HEK293T (cell line): ENCODE data around the gene PHF23.

ENCODE experiments used
- CTCF ChIA-PET: fragments of 350-600 bp; formaldehyde crosslinking; extraction: SDS; loops from one replicate; lab custom pipeline; 2021; ENCODE audit warnings: antibody characterized with exemption, inconsistent platforms; lab: Yijun Ruan, JAX
- POLR2A ChIA-PET: fragments of 350-600 bp; formaldehyde crosslinking; extraction: SDS; loops from one replicate; lab custom pipeline; 2020; ENCODE audit warnings: antibody characterized with exemption, inconsistent platforms; lab: Yijun Ruan, JAX
- DNase-seq: peaks from one replicate; pipeline ENCODE4 v3.0.0; 2012; ENCODE audit warnings: mixed read lengths; ENCODE audit errors: extremely low spot score
- ARNT ChIP-seq: fragments of 450-650 bp; IDR thresholded peaks from 2 replicates; pipeline ENCODE4 v1.6.1; 2017; ENCODE audit warnings: mild to moderate bottlenecking
- BHLHE40 ChIP-seq: fragments of 450-650 bp; IDR thresholded peaks from 2 replicates; pipeline ENCODE4 v1.6.1; 2016; ENCODE audit warnings: mild to moderate bottlenecking, moderate library complexity, borderline replicate concordance
- CTBP1 ChIP-seq: fragments of 450-650 bp; IDR thresholded peaks from 2 replicates; pipeline ENCODE4 v1.6.1; 2016; ENCODE audit warnings: borderline replicate concordance
- ELF4 ChIP-seq: fragments of 450-650 bp; IDR thresholded peaks from 2 replicates; pipeline ENCODE4 v1.6.1; 2017; ENCODE audit warnings: antibody characterized with exemption
- FOXA1 ChIP-seq: fragments of 450-650 bp; IDR thresholded peaks from 2 replicates; pipeline ENCODE4 v1.6.1; 2016; ENCODE audit warnings: mild to moderate bottlenecking
- FOXK2 ChIP-seq: fragments of 450-650 bp; IDR thresholded peaks from 2 replicates; pipeline ENCODE4 v1.6.1; 2016; ENCODE audit warnings: mild to moderate bottlenecking
- FOXM1 ChIP-seq: fragments of 450-650 bp; IDR thresholded peaks from 2 replicates; pipeline ENCODE4 v1.6.1; 2017; ENCODE audit warnings: mild to moderate bottlenecking, borderline replicate concordance
- HDGF ChIP-seq: fragments of 450-650 bp; IDR thresholded peaks from 2 replicates; pipeline ENCODE4 v1.6.1; 2017; ENCODE audit warnings: antibody characterized with exemption, borderline replicate concordance
- L3MBTL2 ChIP-seq: fragments of 450-650 bp; conservative IDR thresholded peaks from 2 replicates; pipeline ENCODE4 v1.6.1; 2016; ENCODE audit warnings: mild to moderate bottlenecking
- LEF1 ChIP-seq: fragments of 450-650 bp; IDR thresholded peaks from 2 replicates; pipeline ENCODE4 v1.6.1; 2017; ENCODE audit warnings: mild to moderate bottlenecking, borderline replicate concordance
- NFRKB ChIP-seq: fragments of 450-650 bp; IDR thresholded peaks from 2 replicates; pipeline ENCODE4 v1.6.1; 2016; ENCODE audit warnings: mild to moderate bottlenecking, moderate library complexity
- SP1 ChIP-seq: fragments of 450-650 bp; IDR thresholded peaks from 2 replicates; pipeline ENCODE4 v1.6.1; 2017
- SUZ12 ChIP-seq: fragments of 450-650 bp; IDR thresholded peaks from 2 replicates; pipeline ENCODE4 v1.6.1; 2016; ENCODE audit warnings: mild to moderate bottlenecking
- TARDBP ChIP-seq: fragments of 450-650 bp; IDR thresholded peaks from 2 replicates; pipeline ENCODE4 v1.6.1; 2016
- ZNF384 ChIP-seq: fragments of 450-650 bp; IDR thresholded peaks from 2 replicates; pipeline ENCODE4 v1.6.1; 2016
- TF ChIP-seq, protein P1 (sequence below): fragments of 450-650 bp; IDR thresholded peaks from 2 replicates; pipeline ENCODE4 v1.6.1; 2016

Gene PHF23

DNA sequence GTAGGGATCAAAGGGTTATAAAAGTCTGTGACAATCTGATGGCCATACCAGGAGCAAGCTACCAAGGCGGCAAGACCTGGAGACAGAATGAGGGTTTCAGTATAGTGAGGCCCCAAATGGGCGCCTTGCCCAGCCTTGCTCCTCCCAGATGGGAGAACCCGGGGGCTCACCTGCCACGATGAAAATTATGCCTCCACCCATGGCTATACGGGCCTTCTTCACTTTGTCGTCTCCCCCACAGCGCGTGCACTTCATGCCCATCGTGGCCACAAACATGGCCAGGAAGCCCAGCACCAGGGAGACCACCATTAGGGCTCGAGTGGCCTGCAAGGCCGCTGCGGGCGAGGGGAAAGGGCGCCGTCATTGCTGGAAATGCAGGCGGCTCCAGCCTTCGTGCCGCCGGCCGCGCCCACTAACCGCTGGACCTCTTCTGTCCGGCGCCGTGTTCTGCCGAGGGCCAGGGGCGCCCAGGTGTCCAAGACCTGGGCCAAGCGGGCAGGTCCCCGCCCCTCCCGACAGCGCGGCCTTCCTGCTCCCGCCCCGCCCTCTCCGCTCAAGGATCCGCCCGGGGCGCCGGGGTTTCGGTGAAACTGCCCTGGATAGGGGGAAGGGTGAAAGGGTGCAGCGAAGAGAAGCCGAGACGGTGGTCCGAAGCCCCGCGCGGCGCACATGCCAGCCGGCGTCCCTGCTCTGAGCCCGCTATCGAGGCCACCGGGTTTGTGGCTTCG lies 21.6 kb upstream of the PHF23 start:
- ChIA-PET CTCF (no interaction called here), POLR2A (interaction anchor here (1.2 kb wide), 1 partner anchor 40 kb away, joined by 3 read pairs; no protein-coding TSS in a partner anchor)
- DNase-seq, result no peak
- no peak for TF ChIP-seq ZNF384
- TF ChIP-seq SP1, result no peak
- TF ChIP-seq HDGF, result no peak
- TF ChIP-seq ARNT, result no peak
- no peak for TF ChIP-seq ELF4
- no peak for TF ChIP-seq FOXK2
- TF ChIP-seq, protein P1, sequence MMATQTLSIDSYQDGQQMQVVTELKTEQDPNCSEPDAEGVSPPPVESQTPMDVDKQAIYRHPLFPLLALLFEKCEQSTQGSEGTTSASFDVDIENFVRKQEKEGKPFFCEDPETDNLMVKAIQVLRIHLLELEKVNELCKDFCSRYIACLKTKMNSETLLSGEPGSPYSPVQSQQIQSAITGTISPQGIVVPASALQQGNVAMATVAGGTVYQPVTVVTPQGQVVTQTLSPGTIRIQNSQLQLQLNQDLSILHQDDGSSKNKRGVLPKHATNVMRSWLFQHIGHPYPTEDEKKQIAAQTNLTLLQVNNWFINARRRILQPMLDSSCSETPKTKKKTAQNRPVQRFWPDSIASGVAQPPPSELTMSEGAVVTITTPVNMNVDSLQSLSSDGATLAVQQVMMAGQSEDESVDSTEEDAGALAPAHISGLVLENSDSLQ, result no peak
- no peak for TF ChIP-seq L3MBTL2
- no peak for TF ChIP-seq NFRKB

DNA sequence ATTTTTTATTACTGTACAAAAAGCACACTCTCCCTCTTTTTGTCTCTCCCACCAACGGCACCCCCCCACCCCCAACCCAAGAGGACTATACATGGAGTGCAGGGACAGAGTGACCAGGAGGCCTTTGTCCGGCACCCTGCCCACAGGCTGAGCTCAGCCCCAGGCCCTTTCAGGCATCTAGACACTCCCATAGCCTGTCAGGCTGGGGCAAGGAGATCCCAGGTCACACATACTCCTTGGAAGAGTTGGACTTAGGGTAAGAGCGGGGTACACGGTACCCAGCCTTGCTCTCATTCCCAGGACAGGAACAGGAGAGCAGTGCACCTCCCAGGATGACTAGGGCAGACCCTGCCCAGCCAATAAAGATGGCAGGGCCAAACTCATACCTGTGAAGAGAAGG lies 20.9 kb upstream of the PHF23 start:
- ChIA-PET CTCF (no interaction called here), POLR2A (no interaction called here)
- DNase-seq, result no peak
- no peak for TF ChIP-seq FOXM1
- TF ChIP-seq ZNF384, result no peak
- TF ChIP-seq FOXA1, result no peak
- TF ChIP-seq BHLHE40, result no peak
- TF ChIP-seq NFRKB, result no peak
- TF ChIP-seq HDGF, result no peak
- TF ChIP-seq ARNT, result no peak
- TF ChIP-seq CTBP1, result no peak

DNA sequence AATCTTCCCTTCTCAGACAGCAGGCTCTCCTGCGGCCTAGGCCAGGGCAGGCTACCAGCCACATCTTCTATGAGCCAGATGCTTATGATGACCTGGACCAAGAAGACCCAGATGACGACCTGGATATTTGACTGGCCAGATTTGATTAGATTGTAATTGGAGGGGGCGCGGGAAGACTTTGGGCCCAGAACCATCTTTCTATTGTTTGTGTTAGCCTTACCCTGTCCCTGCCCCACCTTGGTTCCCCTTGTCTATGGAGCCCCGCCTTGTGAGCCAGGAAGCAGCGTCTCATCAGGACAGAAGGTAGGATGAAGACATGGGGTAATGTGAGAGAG lies 20.3 kb upstream of the PHF23 start:
- TF ChIP-seq FOXK2, result no peak
- TF ChIP-seq ZNF384, result no peak
- no peak for TF ChIP-seq ARNT
- no peak for TF ChIP-seq CTBP1
- no peak for TF ChIP-seq L3MBTL2
- TF ChIP-seq, protein P1, result no peak
- TF ChIP-seq TARDBP, result no peak
- no peak for TF ChIP-seq FOXM1
- no peak for TF ChIP-seq SP1
- no peak for TF ChIP-seq BHLHE40
- no peak for TF ChIP-seq FOXA1
- TF ChIP-seq NFRKB, result no peak
- no peak for TF ChIP-seq ELF4
- TF ChIP-seq HDGF, result no peak
- no peak for TF ChIP-seq LEF1
- TF ChIP-seq SUZ12, result no peak
- POLR2A ChIA-PET, result no interaction called here
- CTCF ChIA-PET, result no interaction called here
- DNase-seq, result no peak

DNA sequence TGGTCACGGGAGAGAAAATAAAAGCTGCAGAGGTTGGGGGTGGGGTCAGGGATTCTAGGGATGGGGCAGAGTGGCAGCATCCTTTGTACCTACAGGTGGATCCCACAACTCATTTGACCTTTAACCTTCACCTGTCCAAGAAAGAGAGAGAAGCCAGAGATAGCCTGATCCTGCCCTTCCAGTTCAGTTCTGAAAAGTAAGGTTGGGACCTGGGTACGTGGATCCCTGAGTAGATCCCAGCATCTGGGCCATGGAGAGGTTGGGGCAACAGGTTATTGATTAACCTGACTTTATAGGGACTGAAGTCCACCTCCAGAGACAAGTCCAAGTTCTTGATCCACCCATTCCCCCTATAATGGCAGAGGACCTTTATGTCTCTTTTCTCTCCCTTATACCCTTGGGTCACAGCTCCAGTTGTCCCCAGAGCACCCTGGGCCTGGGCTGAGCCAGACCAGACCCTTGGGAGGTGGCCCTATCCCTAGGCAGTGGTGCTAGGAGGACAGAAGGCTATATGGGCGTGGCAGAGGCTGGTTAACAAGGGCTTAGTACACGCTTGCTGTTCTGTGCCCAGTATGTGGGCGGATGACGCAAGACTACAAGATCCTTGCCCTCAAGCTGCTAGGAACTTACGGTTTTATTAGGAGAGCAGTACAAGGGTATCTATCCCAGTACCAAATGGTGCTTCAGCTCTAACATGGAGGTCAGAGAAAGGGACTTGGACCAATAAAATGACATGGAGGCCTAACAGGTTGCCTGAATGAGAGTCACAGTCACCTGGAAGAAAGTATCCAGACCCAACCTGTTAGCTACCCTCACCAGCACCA lies 19.7 kb upstream of the PHF23 start:
- CTCF ChIA-PET, result no interaction called here
- TF ChIP-seq L3MBTL2, result no peak
- no peak for TF ChIP-seq CTBP1
- TF ChIP-seq SUZ12, result no peak
- no peak for TF ChIP-seq ARNT
- TF ChIP-seq TARDBP, result no peak
- no peak for TF ChIP-seq LEF1
- TF ChIP-seq FOXM1, result no peak
- TF ChIP-seq, protein P1, result no peak
- TF ChIP-seq NFRKB, result no peak
- TF ChIP-seq ZNF384, result no peak
- no peak for TF ChIP-seq FOXA1
- no peak for TF ChIP-seq SP1
- no peak for TF ChIP-seq BHLHE40
- TF ChIP-seq FOXK2, result no peak
- POLR2A ChIA-PET, result no interaction called here
- DNase-seq, result no peak

DNA sequence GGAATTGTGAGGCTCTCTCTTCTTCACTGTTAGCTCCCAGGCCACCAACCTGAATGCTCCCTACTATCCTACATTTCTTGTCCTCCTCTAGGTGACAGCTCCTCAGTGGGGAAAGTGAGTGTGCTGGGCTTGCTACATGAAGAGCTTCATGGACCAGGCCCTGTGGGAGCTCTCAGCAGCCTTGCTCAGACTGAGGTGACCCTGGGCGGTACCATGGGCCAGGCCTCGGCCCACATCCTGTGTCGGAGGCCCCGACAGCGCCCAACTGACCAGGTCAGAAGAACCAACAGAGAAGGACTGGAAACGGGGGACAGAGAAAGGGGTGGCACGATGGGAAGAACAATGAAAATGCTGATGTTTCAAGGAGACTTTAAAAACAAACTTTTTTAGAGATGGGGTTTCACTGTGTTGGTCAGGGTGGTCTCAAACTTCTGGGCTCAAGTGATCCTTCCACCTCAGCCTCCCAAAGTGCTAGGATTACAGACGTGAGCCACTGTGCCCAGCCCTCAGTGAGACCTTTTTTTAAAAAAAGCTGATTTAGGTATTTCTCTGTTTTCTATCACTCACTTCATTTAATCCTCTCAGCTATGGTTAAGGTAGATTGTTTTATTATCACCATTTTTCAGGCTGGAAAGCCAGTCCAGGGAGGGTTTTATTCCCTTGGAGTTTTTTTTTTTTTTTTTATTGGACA lies 17.7 kb upstream of the PHF23 start:
- ChIA-PET CTCF (no interaction called here), POLR2A (interaction anchor here (0.7 to 1.4 kb wide), 4 partner anchors 15 to 73 kb away, joined by 3 to 4 read pairs (median 3); no protein-coding TSS in a partner anchor)
- no peak for DNase-seq
- TF ChIP-seq SP1 (no peak), FOXA1 (no peak), TARDBP (no peak), ZNF384 (no peak), FOXM1 (no peak), ARNT (no peak), BHLHE40 (no peak), SUZ12 (no peak), CTBP1 (no peak), L3MBTL2 (no peak), HDGF (no peak), FOXK2 (no peak), ELF4 (no peak), LEF1 (no peak), NFRKB (no peak)
- TF ChIP-seq, protein P1, result no peak
